Right atrium auricular region (tissue), 2 donors: Measurements from ENCODE around the gene MAPKAPK2. TPM values are rescaled to one million over a fixed set of nuclear protein-coding genes. Genes with fewer than 3 reads are reported as not detected.

Experiments
- DNase-seq: peaks from one replicate; pipeline ENCODE4 v3.0.0-alpha.2; 2019; ENCODE audit warnings: low spot score
- H3K27ac ChIP-seq, 2 donors: fragments of 200-600 bp; sonication (generic); 1 replicate in 1 of 2; 2 replicates in 1 of 2; pipeline ENCODE4 v1.5.1; 2016 to 2019
- H3K27me3 ChIP-seq, 2 donors: fragments of 200-600 bp; sonication (generic); one replicate each; pipeline versions ENCODE4 v1.5.1 to v1.6.0; 2017 to 2019
- H3K36me3 ChIP-seq: fragments of 200-600 bp; sonication (generic); one replicate; pipeline ENCODE4 v1.5.1; 2016
- H3K4me1 ChIP-seq, 2 donors: fragments of 200-600 bp; sonication (generic); one replicate each; pipeline versions ENCODE4 v1.5.1 to v1.6.0; 2017 to 2019
- H3K4me3 ChIP-seq, 2 donors: fragments of 200-600 bp; sonication (generic); 1 replicate in 1 of 2; 2 replicates in 1 of 2; pipeline ENCODE4 v1.5.1; 2017 to 2019; ENCODE audit warnings: mild to moderate bottlenecking in 1 of 2, moderate library complexity in 1 of 2
- H3K9me3 ChIP-seq, 2 donors: fragments of 200-600 bp; sonication (generic); one replicate each; pipeline ENCODE4 v1.5.1; 2019
- total RNA-seq, 2 donors: library from RNA; depleted of rRNA; stranded (reverse); fragments of >200 nt; gene quantifications; one replicate each; pipeline ENCODE4 v1.1.0, GENCODE V29; 2016
- TF ChIP-seq, protein P1 (sequence below), 2 donors: fragments of 200-600 bp; sonication (generic); IDR thresholded peaks; one replicate each; pipeline ENCODE4 v1.5.1; 2019; ENCODE audit warnings: antibody characterized with exemption in 2 of 2

MAPKAPK2 gene
- total RNA-seq, 2 donors from 2014 or later: 136 to 158 TPM

DNA sequence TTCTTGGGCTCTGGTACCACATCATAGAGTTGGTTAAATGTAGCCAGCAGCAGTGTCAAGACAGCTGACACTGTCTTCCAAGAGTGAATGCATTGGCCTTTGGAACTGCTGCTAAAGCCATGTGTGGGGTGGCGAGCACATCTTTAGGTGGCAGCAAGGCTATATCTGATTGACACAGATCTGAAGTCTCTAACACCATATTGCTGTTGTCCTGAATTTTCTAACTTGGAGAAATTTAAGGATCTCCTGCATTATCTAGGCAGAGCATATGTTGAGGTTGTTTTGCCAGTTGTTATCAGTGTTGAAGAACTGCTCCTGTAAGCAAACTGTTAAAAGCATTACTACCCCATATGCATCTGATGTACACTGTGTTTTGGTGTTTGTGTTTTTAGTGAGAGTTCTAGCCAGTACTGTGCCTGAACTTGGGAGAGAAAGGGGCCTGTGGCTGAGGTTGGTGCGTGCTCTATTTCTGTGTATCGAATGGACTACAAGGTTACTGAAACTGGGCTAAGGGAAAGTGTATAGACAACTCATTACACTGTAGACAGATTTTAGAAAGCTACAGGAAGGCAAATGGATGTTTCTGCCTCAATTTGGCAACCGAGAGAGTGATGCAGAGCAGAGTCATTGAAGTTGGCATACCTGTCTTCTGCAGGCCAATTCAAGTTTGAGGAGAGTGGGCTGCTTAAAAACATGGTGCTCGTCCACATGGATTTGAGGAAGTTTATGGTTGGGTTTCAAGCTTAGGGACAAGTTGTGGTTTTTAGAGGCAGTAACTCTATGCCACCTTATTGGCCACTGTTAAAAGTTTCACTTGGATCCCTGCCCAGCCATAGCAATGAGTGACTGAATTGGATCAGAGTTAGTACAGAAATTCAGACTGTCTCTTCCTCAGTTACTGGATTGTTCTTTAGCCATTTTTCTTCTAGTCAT, 32.5 kb upstream of the MAPKAPK2 start:
- Histone ChIP-seq H3K27ac (no peak overlapping the region), H3K36me3 (peaks cover 13% of the 10 kb centered on the region), H3K4me3 (no peak overlapping the region), H3K4me1 (peaks cover 0 to 64% of the 10 kb centered on the region in 2 donors), H3K27me3 (no peaks in the 10 kb centered on the region), H3K9me3 (no peaks in the 10 kb centered on the region)
- no peak for DNase-seq
- TF ChIP-seq, protein P1, sequence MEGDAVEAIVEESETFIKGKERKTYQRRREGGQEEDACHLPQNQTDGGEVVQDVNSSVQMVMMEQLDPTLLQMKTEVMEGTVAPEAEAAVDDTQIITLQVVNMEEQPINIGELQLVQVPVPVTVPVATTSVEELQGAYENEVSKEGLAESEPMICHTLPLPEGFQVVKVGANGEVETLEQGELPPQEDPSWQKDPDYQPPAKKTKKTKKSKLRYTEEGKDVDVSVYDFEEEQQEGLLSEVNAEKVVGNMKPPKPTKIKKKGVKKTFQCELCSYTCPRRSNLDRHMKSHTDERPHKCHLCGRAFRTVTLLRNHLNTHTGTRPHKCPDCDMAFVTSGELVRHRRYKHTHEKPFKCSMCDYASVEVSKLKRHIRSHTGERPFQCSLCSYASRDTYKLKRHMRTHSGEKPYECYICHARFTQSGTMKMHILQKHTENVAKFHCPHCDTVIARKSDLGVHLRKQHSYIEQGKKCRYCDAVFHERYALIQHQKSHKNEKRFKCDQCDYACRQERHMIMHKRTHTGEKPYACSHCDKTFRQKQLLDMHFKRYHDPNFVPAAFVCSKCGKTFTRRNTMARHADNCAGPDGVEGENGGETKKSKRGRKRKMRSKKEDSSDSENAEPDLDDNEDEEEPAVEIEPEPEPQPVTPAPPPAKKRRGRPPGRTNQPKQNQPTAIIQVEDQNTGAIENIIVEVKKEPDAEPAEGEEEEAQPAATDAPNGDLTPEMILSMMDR (IDR thresholded peaks at IDR 0.05): no peak

DNA sequence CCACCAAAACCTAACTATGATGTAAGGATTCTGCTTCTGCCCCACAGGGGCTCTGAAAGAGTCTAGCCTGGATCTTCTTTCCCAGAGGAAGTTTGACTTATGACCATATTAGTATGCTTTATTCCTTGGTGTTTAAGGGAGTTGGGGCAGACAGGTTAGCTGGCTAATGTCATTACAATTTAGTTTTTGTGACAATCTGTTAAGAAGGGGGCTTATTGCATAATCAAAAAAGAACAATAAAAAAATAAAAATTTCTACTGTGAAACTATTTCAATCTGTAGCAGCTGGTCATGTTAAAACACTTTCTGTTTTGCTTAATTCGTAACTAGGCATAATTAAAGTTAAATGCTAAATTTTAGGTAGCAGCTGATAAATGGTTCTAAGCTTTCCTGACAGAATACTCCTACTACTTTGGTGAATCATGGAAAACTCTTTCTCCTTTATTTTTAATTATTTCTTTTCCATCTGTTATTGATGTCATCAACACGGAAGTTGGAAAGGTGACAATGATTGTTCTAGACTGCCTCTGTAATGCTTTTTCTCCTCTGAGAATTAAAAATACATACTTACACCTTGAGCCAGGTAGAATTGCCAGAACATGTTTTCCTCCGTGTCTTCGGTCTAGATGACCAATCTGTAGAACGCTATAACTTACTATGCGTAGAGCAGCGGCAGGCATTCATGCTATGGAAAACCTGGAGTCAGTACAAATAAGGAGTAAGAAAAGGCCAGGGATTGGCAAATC, 30.8 kb upstream of the MAPKAPK2 start:
- TF ChIP-seq, protein P1 (IDR thresholded peaks at IDR 0.05): no peak
- Histone ChIP-seq H3K27me3 (no peaks in the 10 kb centered on the region), H3K27ac (peak overlapping the region; percentile 77), H3K36me3 (no peaks in the 10 kb centered on the region), H3K4me3 (no peak overlapping the region), H3K4me1 (peaks cover 0 to 73% of the 10 kb centered on the region in 2 donors), H3K9me3 (no peaks in the 10 kb centered on the region)
- DNase-seq: no peak

DNA sequence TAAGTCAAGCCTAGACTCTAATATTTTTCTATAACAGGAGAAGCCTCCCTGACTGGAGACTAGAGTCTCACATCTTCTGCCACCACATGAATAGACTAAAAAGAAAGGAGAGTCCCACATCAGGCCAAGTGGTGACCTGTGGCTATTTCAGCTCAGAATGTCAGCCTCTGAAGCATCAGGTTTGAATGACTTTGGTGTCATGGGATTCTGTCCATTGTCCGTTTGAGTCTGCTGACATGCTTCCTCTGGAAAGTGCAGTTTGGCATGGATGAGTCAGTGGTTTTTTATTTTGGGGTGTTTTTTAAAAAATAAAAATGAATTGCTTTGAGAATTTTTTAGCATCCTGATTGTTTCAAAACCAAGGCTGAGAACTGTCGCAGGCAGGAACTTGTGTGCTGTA, 29.9 kb upstream of the MAPKAPK2 start:
- TF ChIP-seq, protein P1 (IDR thresholded peaks at IDR 0.05): no peak
- no peaks in the 10 kb centered on the region for H3K9me3 ChIP-seq
- no peak for DNase-seq
- H3K36me3 ChIP-seq: no peaks in the 10 kb centered on the region
- peaks cover 0 to 71% of the 10 kb centered on the region in 2 donors for H3K4me1 ChIP-seq
- H3K27me3 ChIP-seq: no peaks in the 10 kb centered on the region
- peak overlapping the region; percentile 77 for H3K27ac ChIP-seq
- H3K4me3 ChIP-seq: no peak overlapping the region

DNA sequence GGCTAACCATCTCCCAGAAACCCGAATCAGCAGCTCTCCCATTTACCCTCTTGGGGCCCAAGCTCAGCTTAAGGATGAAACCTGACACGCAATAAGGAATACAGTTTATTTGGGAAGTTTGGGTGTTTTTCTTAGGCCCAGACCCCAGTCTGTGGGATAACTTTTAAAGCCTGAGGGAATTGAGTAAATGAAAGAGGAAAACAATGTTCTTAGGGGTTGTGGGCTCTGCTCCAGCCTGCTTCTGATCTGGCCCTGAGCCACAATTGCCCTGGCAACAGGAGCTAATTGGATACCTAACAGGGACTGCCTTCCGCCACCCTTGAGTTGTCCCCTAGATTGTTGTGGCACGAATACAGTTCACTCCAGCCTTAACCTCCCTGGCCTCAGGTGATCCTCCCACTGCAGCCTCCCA, 29.2 kb upstream of the MAPKAPK2 start:
- peaks cover 0 to 71% of the 10 kb centered on the region in 2 donors for H3K4me1 ChIP-seq
- H3K9me3 ChIP-seq: no peaks in the 10 kb centered on the region
- no peaks in the 10 kb centered on the region for H3K27me3 ChIP-seq
- H3K36me3 ChIP-seq: no peaks in the 10 kb centered on the region
- H3K4me3 ChIP-seq: no peak overlapping the region
- H3K27ac ChIP-seq: peak overlapping the region; percentile 77
- TF ChIP-seq, protein P1 (IDR thresholded peaks at IDR 0.05): no peak
- DNase-seq: no peak

DNA sequence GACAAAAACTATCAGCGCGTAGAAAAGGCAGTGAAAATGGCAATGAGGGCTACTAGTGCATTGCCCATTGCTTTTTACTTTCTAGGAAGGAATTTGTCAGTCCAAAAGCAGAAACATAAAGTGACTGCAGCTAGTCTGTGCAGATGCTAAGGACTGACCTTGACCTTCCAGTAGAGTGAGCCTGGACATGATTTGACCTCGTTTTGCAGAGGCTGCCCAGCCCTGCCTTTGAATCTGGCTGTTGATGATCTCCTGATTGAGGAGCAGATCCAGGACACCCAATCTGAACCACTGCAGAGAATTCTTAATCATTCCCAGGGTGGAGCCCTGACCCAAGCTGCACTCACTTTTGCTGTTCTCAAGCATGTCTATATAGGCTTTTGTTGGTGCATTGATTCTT, 27.8 kb upstream of the MAPKAPK2 start:
- Histone ChIP-seq H3K9me3 (no peaks in the 10 kb centered on the region), H3K27ac (peak overlapping the region in 1 of 2 donors; percentile 98), H3K4me1 (peaks cover 0 to 76% of the 10 kb centered on the region in 2 donors), H3K27me3 (no peaks in the 10 kb centered on the region), H3K4me3 (no peak overlapping the region), H3K36me3 (no peaks in the 10 kb centered on the region)
- DNase-seq: no peak
- TF ChIP-seq, protein P1 (IDR thresholded peaks at IDR 0.05): no peak
